Measurements from ENCODE around the gene JDP2. TPM values are rescaled to one million over a fixed set of nuclear protein-coding genes. Genes with fewer than 3 reads are reported as not detected.

JDP2 gene
- total RNA-seq, 4 donors from 2014 or later = 42.7 to 118 (median 96.9) TPM

DNA sequence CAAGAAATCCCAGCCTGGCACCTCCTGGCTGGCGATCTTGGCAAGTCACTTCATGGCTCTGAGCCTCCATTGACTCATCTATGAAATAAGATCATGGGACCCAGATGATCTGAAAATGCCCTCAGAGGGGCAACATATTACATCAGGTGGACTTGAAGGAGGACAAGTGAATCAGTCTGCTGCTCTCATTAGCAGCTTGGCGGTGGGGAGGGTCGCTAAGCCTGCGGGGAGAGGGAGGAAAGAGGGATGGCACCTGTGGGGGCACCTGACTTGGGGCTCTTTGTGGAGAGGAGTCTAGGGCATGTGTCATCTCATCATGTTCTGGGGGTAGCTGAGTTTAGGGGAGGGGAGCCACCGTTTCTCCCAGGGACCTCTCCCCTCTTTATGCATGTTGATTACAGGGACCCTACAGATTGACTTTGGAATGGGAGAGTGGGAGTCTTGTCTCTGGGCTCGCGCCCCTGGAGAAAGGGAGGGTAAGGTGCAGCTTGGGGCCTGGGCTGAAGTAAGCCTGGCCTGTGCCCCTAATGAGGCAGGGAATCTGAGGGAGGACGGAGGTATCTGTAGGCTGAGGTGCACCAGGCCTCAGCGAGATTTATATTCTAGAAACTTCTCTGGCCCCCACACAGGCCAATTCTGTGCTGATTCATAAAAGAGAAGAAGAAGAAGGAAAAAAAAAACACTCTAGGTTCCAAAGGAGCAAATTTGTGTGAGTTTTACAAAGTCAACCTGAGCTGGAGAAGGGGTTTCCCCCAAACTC, 65.2 kb downstream of the JDP2 start:
- TF ChIP-seq, protein P1, sequence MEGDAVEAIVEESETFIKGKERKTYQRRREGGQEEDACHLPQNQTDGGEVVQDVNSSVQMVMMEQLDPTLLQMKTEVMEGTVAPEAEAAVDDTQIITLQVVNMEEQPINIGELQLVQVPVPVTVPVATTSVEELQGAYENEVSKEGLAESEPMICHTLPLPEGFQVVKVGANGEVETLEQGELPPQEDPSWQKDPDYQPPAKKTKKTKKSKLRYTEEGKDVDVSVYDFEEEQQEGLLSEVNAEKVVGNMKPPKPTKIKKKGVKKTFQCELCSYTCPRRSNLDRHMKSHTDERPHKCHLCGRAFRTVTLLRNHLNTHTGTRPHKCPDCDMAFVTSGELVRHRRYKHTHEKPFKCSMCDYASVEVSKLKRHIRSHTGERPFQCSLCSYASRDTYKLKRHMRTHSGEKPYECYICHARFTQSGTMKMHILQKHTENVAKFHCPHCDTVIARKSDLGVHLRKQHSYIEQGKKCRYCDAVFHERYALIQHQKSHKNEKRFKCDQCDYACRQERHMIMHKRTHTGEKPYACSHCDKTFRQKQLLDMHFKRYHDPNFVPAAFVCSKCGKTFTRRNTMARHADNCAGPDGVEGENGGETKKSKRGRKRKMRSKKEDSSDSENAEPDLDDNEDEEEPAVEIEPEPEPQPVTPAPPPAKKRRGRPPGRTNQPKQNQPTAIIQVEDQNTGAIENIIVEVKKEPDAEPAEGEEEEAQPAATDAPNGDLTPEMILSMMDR (IDR thresholded peaks at IDR 0.05; ENCODE audit: low read depth) = no peak

- TF ChIP-seq, protein P1 (IDR thresholded peaks at IDR 0.05; ENCODE audit: low read depth) = no peak
These were observed 65.8 kb downstream of the JDP2 start for GRCh38 chr14:75493592-75494087.

GRCh38 chr14:75494896-75495295, 67.1 kb downstream of the JDP2 start:
- TF ChIP-seq, protein P1 (IDR thresholded peaks at IDR 0.05; ENCODE audit: low read depth) = no peak

GRCh38 chr14:75495399-75495798, 67.6 kb downstream of the JDP2 start:
- TF ChIP-seq, protein P1 (IDR thresholded peaks at IDR 0.05; ENCODE audit: low read depth) = no peak

DNA sequence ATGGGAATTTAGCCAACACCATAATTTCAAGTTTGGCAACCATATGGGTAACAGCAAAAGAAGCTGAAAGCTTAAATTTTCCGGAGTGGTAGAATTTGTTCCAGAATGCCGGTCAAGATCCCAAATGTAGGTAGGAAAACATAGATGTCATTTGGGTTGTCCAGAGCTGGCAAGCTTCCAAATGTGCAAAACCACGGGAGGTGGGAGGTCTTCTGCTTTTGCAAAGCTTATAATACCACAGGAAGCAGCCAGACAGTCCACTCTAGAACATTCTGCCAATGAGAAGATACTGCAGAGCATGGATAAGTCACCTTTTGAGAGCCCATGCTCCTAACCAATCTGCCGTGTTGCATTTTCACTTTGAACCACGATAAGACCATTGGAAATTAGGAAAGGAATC, 68.1 kb downstream of the JDP2 start:
- TF ChIP-seq, protein P1 (IDR thresholded peaks at IDR 0.05; ENCODE audit: low read depth) = no peak

DNA sequence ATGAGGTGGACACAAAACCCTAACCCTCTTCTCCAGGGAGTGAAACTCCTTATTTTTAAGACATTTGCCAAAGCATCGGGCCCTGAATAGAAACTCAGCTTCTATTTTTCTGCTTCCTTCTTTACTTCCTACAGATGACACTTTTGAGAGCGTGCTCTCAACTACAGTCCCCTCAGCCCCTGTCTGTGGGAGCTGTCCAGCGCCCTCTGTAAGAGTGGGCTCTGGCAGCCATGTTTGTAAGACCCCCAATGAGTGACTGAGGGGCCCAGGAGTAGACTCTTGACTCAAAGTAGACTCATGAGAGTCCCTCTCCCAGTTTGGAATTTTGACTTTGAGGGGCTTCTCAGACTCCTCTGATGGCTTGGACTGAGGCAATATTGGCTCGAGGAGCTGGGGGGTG, 68.9 kb downstream of the JDP2 start:
- TF ChIP-seq, protein P1 (IDR thresholded peaks at IDR 0.05; ENCODE audit: low read depth) = no peak

DNA sequence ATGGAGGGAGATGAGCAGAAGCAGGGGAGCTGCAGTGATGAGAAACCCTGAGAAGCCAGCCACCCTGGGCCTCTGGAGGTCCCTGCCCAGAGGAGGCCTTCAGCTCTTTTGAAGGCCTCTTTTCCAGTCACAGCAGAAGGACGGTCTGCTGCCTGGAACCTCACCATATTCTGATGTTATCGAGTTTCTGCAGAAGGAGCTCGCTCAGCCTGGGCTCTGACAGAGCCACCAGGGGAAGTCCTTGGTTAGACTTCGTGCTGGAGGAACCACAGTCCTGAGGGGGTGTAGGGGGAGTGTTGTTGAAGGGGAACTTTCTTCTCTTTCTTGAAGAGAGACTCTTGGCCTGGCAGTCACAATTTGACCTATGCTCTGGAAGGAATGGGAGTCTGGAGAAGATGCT, 69.4 kb downstream of the JDP2 start:
- TF ChIP-seq, protein P1 (IDR thresholded peaks at IDR 0.05; ENCODE audit: low read depth) = no peak
